Colonic mucosa (tissue), 4 donors: ENCODE measurements around the gene DNAJC11. TPM values are rescaled to one million over a fixed set of nuclear protein-coding genes. Genes with fewer than 3 reads are reported as not detected.
A peak's percentile ranks its signal among the peaks of the same experiment; 100 is the strongest.

ENCODE experiments used
- DNase-seq: peaks from one replicate; pipeline ENCODE4 v3.0.0-alpha.2; 2020
- H3K27ac ChIP-seq: fragments of 200-600 bp; one replicate; pipeline ENCODE4 v1.8.0; 2021
- H3K27me3 ChIP-seq: fragments of 200-600 bp; one replicate; pipeline ENCODE4 v1.8.0; 2021
- H3K36me3 ChIP-seq: fragments of 200-600 bp; one replicate; pipeline ENCODE4 v1.8.0; 2021
- H3K4me1 ChIP-seq: fragments of 200-600 bp; one replicate; pipeline ENCODE4 v1.8.0; 2021; ENCODE audit warnings: mild to moderate bottlenecking
- H3K4me3 ChIP-seq: fragments of 200-600 bp; one replicate; pipeline ENCODE4 v1.8.0; 2021
- H3K9ac ChIP-seq, 2 donors: one replicate each; pipeline ENCODE4 v1.7.0; 2013; ENCODE audit warnings: control low read depth in 2 of 2, low read depth in 2 of 2, low read length in 2 of 2
- H3K9me3 ChIP-seq: fragments of 200-600 bp; one replicate; pipeline ENCODE4 v1.8.0; 2021
- intact Hi-C: fragments of 100-400 bp; cut with DNase I; formaldehyde crosslinking; loops from one replicate; pipeline ENCODE4 v1.14.1; 2022
- total RNA-seq, 2 donors: library from RNA; stranded (reverse); fragmentation: NEBNext Ultra II Directional in 1 of 2; extraction: Animal tissue kit (Norgen Biotek cat#: 25700) in 1 of 2; gene quantifications; one replicate each; pipeline ENCODE4 v1.2.1, GENCODE V29; 2021
- TF ChIP-seq, protein P1 (sequence below): fragments of 200-600 bp; IDR thresholded peaks from one replicate; pipeline ENCODE4 v1.8.0; 2022; ENCODE audit warnings: antibody characterized with exemption, mild to moderate bottlenecking
- donor health status: healthy.
- donor health status: DM: no; HTN: no; CAD: no.
- donor health status: DM: no; HTN: no; CAD: no.

Gene DNAJC11
- total RNA-seq, 2 donors from 2014 or later: 70.1 to 107 TPM

DNA sequence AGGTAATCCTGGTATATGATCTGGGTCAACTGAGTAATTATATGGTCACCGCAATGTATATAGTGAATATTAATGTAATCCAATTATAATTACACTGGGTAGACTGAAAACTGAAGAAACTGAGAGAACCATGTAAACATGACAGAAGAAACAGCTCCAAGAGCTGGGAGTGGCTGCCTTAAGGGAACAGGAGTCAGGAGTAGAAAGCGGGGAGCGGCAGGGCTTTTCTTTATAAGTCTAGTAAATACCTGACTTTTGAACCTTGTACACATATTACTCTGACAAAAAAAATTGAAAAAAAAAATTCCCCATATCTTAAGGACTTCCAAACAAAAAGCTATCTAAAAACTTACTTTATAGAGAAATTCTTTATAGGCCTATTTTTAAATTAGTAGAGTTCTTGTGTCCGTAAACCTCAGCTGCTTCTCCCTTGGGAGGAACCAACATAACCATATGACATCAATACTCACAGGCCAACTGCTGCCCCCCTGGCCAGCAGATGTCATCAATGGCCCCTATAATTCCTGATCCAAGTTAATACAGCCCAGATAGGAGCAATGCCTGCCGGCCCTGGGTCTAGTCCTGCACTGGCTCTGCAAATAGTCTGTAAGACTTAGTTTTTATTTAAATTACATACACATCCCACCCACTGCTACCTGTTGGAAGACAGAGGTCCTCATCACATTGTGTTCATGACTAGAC lies 43.1 kb downstream of the DNAJC11 start:
- Histone ChIP-seq H3K9me3 (no peaks in the 10 kb centered on the region), H3K27ac (no peak overlapping the region), H3K4me1 (no peaks in the 10 kb centered on the region), H3K36me3 (peaks cover 4% of the 10 kb centered on the region), H3K27me3 (no peaks in the 10 kb centered on the region), H3K4me3 (no peak overlapping the region), H3K9ac (no peak overlapping the region)
- DNase-seq: peak; percentile 29
- intact Hi-C loops: no loop called here
- TF ChIP-seq, protein P1, sequence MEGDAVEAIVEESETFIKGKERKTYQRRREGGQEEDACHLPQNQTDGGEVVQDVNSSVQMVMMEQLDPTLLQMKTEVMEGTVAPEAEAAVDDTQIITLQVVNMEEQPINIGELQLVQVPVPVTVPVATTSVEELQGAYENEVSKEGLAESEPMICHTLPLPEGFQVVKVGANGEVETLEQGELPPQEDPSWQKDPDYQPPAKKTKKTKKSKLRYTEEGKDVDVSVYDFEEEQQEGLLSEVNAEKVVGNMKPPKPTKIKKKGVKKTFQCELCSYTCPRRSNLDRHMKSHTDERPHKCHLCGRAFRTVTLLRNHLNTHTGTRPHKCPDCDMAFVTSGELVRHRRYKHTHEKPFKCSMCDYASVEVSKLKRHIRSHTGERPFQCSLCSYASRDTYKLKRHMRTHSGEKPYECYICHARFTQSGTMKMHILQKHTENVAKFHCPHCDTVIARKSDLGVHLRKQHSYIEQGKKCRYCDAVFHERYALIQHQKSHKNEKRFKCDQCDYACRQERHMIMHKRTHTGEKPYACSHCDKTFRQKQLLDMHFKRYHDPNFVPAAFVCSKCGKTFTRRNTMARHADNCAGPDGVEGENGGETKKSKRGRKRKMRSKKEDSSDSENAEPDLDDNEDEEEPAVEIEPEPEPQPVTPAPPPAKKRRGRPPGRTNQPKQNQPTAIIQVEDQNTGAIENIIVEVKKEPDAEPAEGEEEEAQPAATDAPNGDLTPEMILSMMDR: no peak

DNA sequence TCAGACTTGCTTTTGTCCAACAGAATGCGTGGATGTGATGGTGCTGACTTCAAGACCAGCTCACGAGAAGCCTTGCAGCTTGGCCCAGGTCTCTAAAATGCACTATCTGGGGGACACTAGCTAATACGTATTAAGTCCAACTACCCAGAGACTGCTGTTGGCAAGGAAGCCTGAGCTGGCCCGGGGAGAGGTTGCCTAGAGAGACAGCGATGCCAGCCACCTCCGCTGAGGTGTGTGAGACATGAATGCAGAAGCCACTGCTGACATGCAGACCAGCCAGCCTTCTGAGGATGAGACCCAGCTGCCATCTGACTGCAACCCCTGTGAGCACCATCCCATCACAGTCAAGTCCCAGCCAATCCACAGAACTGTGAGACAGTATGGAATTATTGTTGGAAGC lies 44.5 kb downstream of the DNAJC11 start:
- intact Hi-C loops: no loop called here
- DNase-seq: no peak

DNA sequence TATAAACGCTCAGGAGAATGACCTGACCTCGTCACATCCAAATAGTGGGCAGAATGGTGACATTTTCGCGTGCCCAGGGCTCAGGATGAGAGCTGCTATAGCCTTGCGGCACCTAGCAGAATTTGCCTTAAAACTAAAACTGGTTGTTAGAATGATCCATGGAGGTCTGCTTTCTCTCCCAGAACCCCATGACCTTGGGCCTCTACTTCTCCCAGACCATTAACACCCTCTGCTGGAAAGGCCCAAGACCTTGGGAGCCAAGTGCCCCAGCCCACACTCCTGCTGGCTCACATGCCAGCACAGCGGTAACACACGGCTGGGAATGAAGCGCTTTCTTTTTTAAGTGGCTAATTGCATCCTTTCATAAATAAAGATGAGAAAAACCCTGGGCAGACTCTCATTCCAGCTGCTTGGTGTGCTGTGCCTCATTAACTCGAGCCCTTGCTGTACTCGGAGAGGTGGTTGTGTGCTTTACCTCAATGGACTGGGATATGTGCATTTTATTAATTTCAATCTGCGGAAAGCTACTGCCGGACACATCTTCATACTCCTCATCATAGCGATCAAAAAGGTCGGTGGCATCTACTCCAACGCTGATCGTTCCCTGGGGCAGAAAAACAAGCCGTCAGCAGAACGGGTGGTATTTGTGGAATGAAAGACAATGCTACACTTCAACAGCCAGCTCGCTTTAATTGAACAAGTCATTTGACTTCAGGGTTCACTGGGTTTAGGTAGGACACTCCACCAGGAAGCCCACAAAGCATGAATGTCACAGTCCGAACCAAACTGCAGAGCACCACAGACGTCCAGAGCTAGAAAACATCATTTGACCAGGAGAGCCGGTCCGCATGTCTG lies 48.0 kb downstream of the DNAJC11 start:
- Histone ChIP-seq H3K36me3 (peaks cover 14% of the 10 kb centered on the region), H3K27ac (no peak overlapping the region), H3K9me3 (no peaks in the 10 kb centered on the region), H3K4me3 (no peak overlapping the region), H3K9ac (no peak overlapping the region), H3K27me3 (no peaks in the 10 kb centered on the region), H3K4me1 (no peaks in the 10 kb centered on the region)
- DNase-seq: no peak
- intact Hi-C loops: no loop called here
- TF ChIP-seq, protein P1: no peak

More for the DNA sequence above, 44.5 kb downstream of the DNAJC11 start:
- no peak overlapping the region for H3K27ac ChIP-seq
- no peak overlapping the region for H3K9ac ChIP-seq
- H3K9me3 ChIP-seq: no peaks in the 10 kb centered on the region
- no peak overlapping the region for H3K4me3 ChIP-seq
- TF ChIP-seq, protein P1: no peak
- no peaks in the 10 kb centered on the region for H3K4me1 ChIP-seq
- H3K27me3 ChIP-seq: no peaks in the 10 kb centered on the region
- peaks cover 14% of the 10 kb centered on the region for H3K36me3 ChIP-seq

DNA sequence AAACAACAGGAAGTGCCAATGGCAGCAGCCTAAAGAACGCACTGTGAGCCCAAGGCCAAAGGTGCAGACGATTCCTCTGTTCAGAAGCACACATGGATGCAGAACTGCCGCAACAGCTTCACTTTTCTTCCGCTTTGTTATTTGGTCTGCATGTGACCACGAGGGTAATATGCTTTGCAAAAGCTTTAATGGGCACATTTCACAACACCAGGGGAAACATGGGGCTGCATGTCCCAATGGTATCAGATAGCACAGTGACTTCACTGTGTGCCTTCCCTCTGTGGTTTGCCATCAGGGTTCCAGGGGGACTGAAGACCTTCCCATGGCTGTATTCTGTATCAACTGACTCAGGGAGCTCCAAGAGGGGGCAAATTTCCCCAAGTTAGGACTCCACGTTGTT lies 48.6 kb downstream of the DNAJC11 start:
- Histone ChIP-seq H3K27me3 (no peaks in the 10 kb centered on the region), H3K4me3 (no peak overlapping the region), H3K9ac (no peak overlapping the region), H3K4me1 (no peaks in the 10 kb centered on the region), H3K27ac (no peak overlapping the region), H3K36me3 (peaks cover 14% of the 10 kb centered on the region), H3K9me3 (no peaks in the 10 kb centered on the region)
- TF ChIP-seq, protein P1: no peak
- intact Hi-C loops: no loop called here
- DNase-seq: no peak

DNA sequence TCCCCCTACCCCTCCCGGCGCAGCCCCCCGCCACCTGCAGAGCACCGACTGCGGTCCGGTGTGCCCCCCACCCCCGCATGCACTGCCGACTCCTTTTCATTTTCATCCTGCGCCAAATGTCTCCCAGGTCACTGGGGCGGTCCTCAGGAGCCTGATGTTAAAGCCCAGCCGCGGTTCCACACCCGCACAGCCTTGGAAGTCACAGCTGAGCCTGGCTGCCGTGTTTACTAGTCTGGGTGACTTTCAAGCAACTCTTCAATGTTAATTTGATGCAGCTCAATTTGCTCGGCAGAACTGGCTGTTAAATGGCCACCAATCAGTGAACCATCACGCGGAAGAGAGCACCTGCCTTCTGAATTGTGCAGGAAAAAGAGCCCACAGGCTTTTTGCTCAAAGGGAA lies 49.7 kb downstream of the DNAJC11 start:
- peaks cover 14% of the 10 kb centered on the region for H3K36me3 ChIP-seq
- no peaks in the 10 kb centered on the region for H3K9me3 ChIP-seq
- no peak for DNase-seq
- no peaks in the 10 kb centered on the region for H3K27me3 ChIP-seq
- TF ChIP-seq, protein P1: no peak
- no peak overlapping the region for H3K27ac ChIP-seq
- no peak overlapping the region for H3K4me3 ChIP-seq
- H3K4me1 ChIP-seq: no peaks in the 10 kb centered on the region
- H3K9ac ChIP-seq: no peak overlapping the region
- intact Hi-C loops: no loop called here
